HUES64 (cell line): Measurements from ENCODE around the gene SAMD4A.

Experiments
- H3K27ac ChIP-seq: 2 replicates; pipeline ENCODE4 v1.7.0; 2013; ENCODE audit warnings: low read depth, low read length, inconsistent platforms
- H3K27me3 ChIP-seq: 2 replicates; pipeline ENCODE4 v1.6.1; 2013; ENCODE audit warnings: mild to moderate bottlenecking, low read length; ENCODE audit not compliant: insufficient read depth
- H3K36me3 ChIP-seq: 2 replicates; pipeline ENCODE4 v1.6.1; 2013; ENCODE audit warnings: mild to moderate bottlenecking, low read length; ENCODE audit not compliant: insufficient read depth
- H3K4me1 ChIP-seq: 2 replicates; pipeline ENCODE4 v1.6.1; 2013; ENCODE audit warnings: mild to moderate bottlenecking, low read length, moderate library complexity; ENCODE audit not compliant: insufficient read depth
- H3K4me3 ChIP-seq: 2 replicates; pipeline ENCODE4 v1.5.1; 2013; ENCODE audit warnings: mild to moderate bottlenecking, low read length, moderate library complexity
- H3K9ac ChIP-seq: 2 replicates; pipeline ENCODE4 v1.6.1; 2013; ENCODE audit warnings: mild to moderate bottlenecking, low read depth, low read length
- H3K9me3 ChIP-seq: 2 replicates; pipeline ENCODE4 v1.6.1; 2013; ENCODE audit warnings: low read depth, low read length; ENCODE audit not compliant: insufficient read depth
- WGBS: fragments of 150-250, 120-280 bp; methylation state at CpG from one replicate; pipeline ENCODE4 v1.1.7; 2013; ENCODE audit warnings: missing lambda C conversion rate; 5-methylcytosine and 5-hydroxymethylcytosine counted together

The SAMD4A gene

GRCh38 chr14:54767450-54767849 is 200.5 kb downstream of the SAMD4A start:
- H3K4me3 ChIP-seq: no peak overlapping the region
- no peak overlapping the region for H3K27ac ChIP-seq
- H3K9ac ChIP-seq: no peak overlapping the region
- H3K4me1 ChIP-seq: peaks cover 2% of the 10 kb centered on the region; the same call in 1 of the 2 replicates
- peaks cover 18% of the 10 kb centered on the region; the same call in 1 of the 2 replicates for H3K36me3 ChIP-seq
- H3K9me3 ChIP-seq: no peaks in the 10 kb centered on the region
- H3K27me3 ChIP-seq: no peaks in the 10 kb centered on the region
- 92% methylated on average over 3 of the region's 3 CpGs for WGBS

GRCh38 chr14:54768501-54769129 is 201.7 kb downstream of the SAMD4A start:
- 91% methylated on average over 9 of the region's 9 CpGs for WGBS
- Histone ChIP-seq H3K9ac (no peak overlapping the region), H3K27me3 (no peaks in the 10 kb centered on the region), H3K36me3 (peaks cover 16% of the 10 kb centered on the region; the same call in 1 of the 2 replicates), H3K27ac (no peak overlapping the region), H3K4me3 (no peak overlapping the region), H3K9me3 (no peaks in the 10 kb centered on the region), H3K4me1 (peaks cover 10% of the 10 kb centered on the region)

GRCh38 chr14:54769951-54770863 is 203.3 kb downstream of the SAMD4A start:
- Histone ChIP-seq H3K9ac (no peak overlapping the region), H3K4me1 (peaks cover 13% of the 10 kb centered on the region), H3K9me3 (no peaks in the 10 kb centered on the region), H3K27ac (no peak overlapping the region), H3K27me3 (no peaks in the 10 kb centered on the region), H3K36me3 (0 out of 2 replicates have a peak, but pooled peaks cover 3% of the 10 kb centered on the region), H3K4me3 (no peak overlapping the region)
- WGBS: 93% methylated on average over 13 of the region's 14 CpGs

GRCh38 chr14:54771411-54772027 is 204.6 kb downstream of the SAMD4A start:
- no peaks in the 10 kb centered on the region for H3K27me3 ChIP-seq
- H3K36me3 ChIP-seq: no peaks in the 10 kb centered on the region; the same call in 1 of the 2 replicates
- peaks cover 13% of the 10 kb centered on the region for H3K4me1 ChIP-seq
- WGBS: 97% methylated on average over 6 of the region's 6 CpGs
- H3K9me3 ChIP-seq: no peaks in the 10 kb centered on the region
- H3K9ac ChIP-seq: no peak overlapping the region
- H3K4me3 ChIP-seq: no peak overlapping the region
- H3K27ac ChIP-seq: no peak overlapping the region

- Histone ChIP-seq H3K4me1 (peaks cover 13% of the 10 kb centered on the region), H3K36me3 (no peaks in the 10 kb centered on the region; the same call in 1 of the 2 replicates), H3K9ac (no peak overlapping the region; the same call in 1 of the 2 replicates)
Measured at GRCh38 chr14:54772451-54772881, 205.5 kb downstream of the SAMD4A start.

GRCh38 chr14:54773171-54774006 is 206.5 kb downstream of the SAMD4A start:
- Histone ChIP-seq H3K9ac (peak overlapping the region; percentile 2; the same call in 1 of the 2 replicates), H3K27me3 (no peaks in the 10 kb centered on the region), H3K4me1 (peaks cover 13% of the 10 kb centered on the region), H3K36me3 (no peaks in the 10 kb centered on the region; the same call in 1 of the 2 replicates), H3K27ac (peak overlapping the region; percentile 66), H3K9me3 (no peaks in the 10 kb centered on the region), H3K4me3 (no peak overlapping the region)
- WGBS: 34% methylated on average over 19 of the region's 19 CpGs

More at GRCh38 chr14:54772451-54772881, 205.5 kb downstream of the SAMD4A start:
- WGBS: 85% methylated on average over 7 of the region's 7 CpGs
- H3K27me3 ChIP-seq: no peaks in the 10 kb centered on the region
- peak overlapping the region; percentile 48 for H3K27ac ChIP-seq
- no peaks in the 10 kb centered on the region for H3K9me3 ChIP-seq
- no peak overlapping the region for H3K4me3 ChIP-seq

GRCh38 chr14:54774824-54775223 is 207.9 kb downstream of the SAMD4A start:
- no peaks in the 10 kb centered on the region for H3K9me3 ChIP-seq
- H3K9ac ChIP-seq: no peak overlapping the region
- WGBS: 93% methylated on average over 15 of the region's 15 CpGs
- H3K27ac ChIP-seq: no peak overlapping the region
- H3K4me3 ChIP-seq: no peak overlapping the region
- H3K4me1 ChIP-seq: peaks cover 13% of the 10 kb centered on the region
- peaks cover 5% of the 10 kb centered on the region; the same call in 1 of the 2 replicates for H3K36me3 ChIP-seq
- H3K27me3 ChIP-seq: no peaks in the 10 kb centered on the region

GRCh38 chr14:54775486-54776140 is 208.7 kb downstream of the SAMD4A start:
- peaks cover 13% of the 10 kb centered on the region for H3K4me1 ChIP-seq
- no peak overlapping the region for H3K27ac ChIP-seq
- H3K27me3 ChIP-seq: no peaks in the 10 kb centered on the region
- WGBS: 96% methylated on average over 6 of the region's 8 CpGs
- peaks cover 5% of the 10 kb centered on the region; the same call in 1 of the 2 replicates for H3K36me3 ChIP-seq
- no peaks in the 10 kb centered on the region for H3K9me3 ChIP-seq
- H3K4me3 ChIP-seq: no peak overlapping the region
- no peak overlapping the region for H3K9ac ChIP-seq

GRCh38 chr14:54776361-54777001 is 209.6 kb downstream of the SAMD4A start:
- 92% methylated on average over 12 of the region's 12 CpGs for WGBS
- no peak overlapping the region for H3K4me3 ChIP-seq
- H3K9me3 ChIP-seq: no peaks in the 10 kb centered on the region
- peaks cover 5% of the 10 kb centered on the region; the same call in 1 of the 2 replicates for H3K36me3 ChIP-seq
- peaks cover 13% of the 10 kb centered on the region for H3K4me1 ChIP-seq
- no peak overlapping the region for H3K9ac ChIP-seq
- no peaks in the 10 kb centered on the region for H3K27me3 ChIP-seq
- no peak overlapping the region for H3K27ac ChIP-seq
